Lung (tissue), 12 donors: ENCODE results near the gene SLFNL1. TPM values are rescaled to one million over a fixed set of nuclear protein-coding genes. Genes with fewer than 3 reads are reported as not detected.

Experiments used
- ATAC-seq: fragments of 200-7000 bp; cut with Tn5 transposase; one replicate; pipeline ENCODE4 v1.9.1; 2020; ENCODE audit warnings: moderate number of reproducible peaks; ENCODE audit not compliant: insufficient read depth, low FRiP score
- DNase-seq, 3 donors: peaks; one replicate each; pipeline ENCODE4 v3.0.0-alpha.2; 2013 to 2017
- H3K27ac ChIP-seq, 2 donors: one replicate each; pipeline ENCODE4 v1.5.1; 2013; ENCODE audit warnings: mild to moderate bottlenecking in 2 of 2, moderate library complexity in 2 of 2, control low read depth in 1 of 2, inconsistent platforms in 1 of 2, low read depth in 1 of 2, low read length in 1 of 2
- H3K27me3 ChIP-seq, 3 donors: one replicate each; pipeline ENCODE4 v1.5.1; 2013; ENCODE audit warnings: low read length in 2 of 3; ENCODE audit not compliant: control insufficient read depth in 3 of 3, insufficient read depth in 3 of 3
- H3K36me3 ChIP-seq, 4 donors: one replicate each; pipeline ENCODE4 v1.5.1; 2013; ENCODE audit warnings: low read length in 4 of 4, mild to moderate bottlenecking in 1 of 4, moderate library complexity in 1 of 4; ENCODE audit not compliant: control insufficient read depth in 4 of 4, insufficient read depth in 4 of 4
- H3K4me1 ChIP-seq, 5 donors: one replicate each; pipeline ENCODE4 v1.5.1; 2013; ENCODE audit warnings: low read length in 5 of 5, mild to moderate bottlenecking in 2 of 5, moderate library complexity in 1 of 5; ENCODE audit not compliant: control insufficient read depth in 5 of 5, insufficient read depth in 5 of 5
- H3K4me3 ChIP-seq: one replicate; pipeline ENCODE4 v1.5.1; 2013; ENCODE audit warnings: mild to moderate bottlenecking, control low read depth, moderate library complexity
- H3K9ac ChIP-seq, 2 donors: one replicate each; pipeline ENCODE4 v1.5.1; 2013; ENCODE audit warnings: low read length in 2 of 2, control low read depth in 1 of 2; ENCODE audit not compliant: insufficient read depth in 1 of 2
- H3K9me3 ChIP-seq, 4 donors: one replicate each; pipeline ENCODE4 v1.5.1; 2013; ENCODE audit warnings: low read length in 3 of 4, mild to moderate bottlenecking in 1 of 4, moderate library complexity in 1 of 4; ENCODE audit not compliant: control insufficient read depth in 4 of 4, insufficient read depth in 3 of 4
- WGBS, 2 donors: extraction: QIAGEN DNeasy Blood & Tissue Kit; methylation state at CpG; one replicate each; pipeline ENCODE4 v1.1.7; 2013; 5-methylcytosine and 5-hydroxymethylcytosine counted together
- polyA plus RNA-seq, 2 donors: library from polyadenylated mRNA; stranded (reverse); fragments of 200-250 nt; gene quantifications; one replicate each; pipeline ENCODE4 v1.2.1, GENCODE V29; 2013
- total RNA-seq, 2 donors: library from RNA; depleted of rRNA in 1 of 2; stranded (reverse); fragments of >200 nt in 1 of 2; gene quantifications; one replicate each; pipeline ENCODE4 v1.2.1, GENCODE V29; 2014 to 2021
- TF ChIP-seq, protein P1 (sequence below): IDR thresholded peaks from 2 replicates; pipeline ENCODE4 v1.5.1; 2012; ENCODE audit warnings: mild to moderate bottlenecking; ENCODE audit errors: control extremely low read depth, extremely low read depth
- donor health status: control.
- donor health status: control.
- donor health status: Bipolar disorder and iron deficiency.
- donor health status: healthy.
- donor health status: DM: yes; HTN: yes; CAD: no.

The SLFNL1 gene
- total and polyA plus RNA-seq, 4 donors = 0.94 to 9.2 (median 3.2) TPM

DNA sequence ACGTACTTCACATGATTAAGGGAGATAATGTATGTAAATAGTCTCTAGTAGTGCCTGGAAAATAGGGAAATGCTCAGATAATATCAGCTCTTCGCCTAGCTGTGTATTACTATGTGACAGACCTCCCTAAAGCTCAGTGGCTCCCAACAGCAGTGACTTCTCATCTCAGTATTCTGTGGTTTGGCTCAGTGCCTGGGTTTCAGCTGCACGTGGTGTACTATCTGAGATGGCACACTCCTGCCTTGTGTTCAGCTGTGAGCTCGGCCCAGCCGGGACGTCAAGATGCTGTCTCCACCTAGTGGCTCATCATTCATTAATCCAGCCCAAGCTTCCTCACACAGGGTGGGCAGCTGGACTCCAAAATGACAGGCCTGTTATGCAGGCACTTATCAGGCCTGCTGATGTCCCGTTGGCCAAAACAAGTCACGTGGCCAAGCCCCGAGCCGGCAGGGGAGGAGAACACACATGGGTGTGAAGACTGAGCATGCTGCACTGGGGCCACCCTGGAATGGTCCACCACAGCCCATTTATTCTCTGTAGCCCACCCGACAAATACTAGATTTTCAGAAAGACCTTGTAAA is 17.8 kb downstream of the SLFNL1 start:
- Histone ChIP-seq H3K4me1 (peaks cover 0 to 11% (median 6%) of the 10 kb centered on the region in 5 donors), H3K36me3 (peaks cover 0 to 35% (median 8%) of the 10 kb centered on the region in 4 donors), H3K9me3 (no peaks in the 10 kb centered on the region), H3K9ac (no peak overlapping the region), H3K27me3 (no peaks in the 10 kb centered on the region), H3K27ac (peak overlapping the region in 1 of 2 donors; percentile 17), H3K4me3 (no peak overlapping the region)
- WGBS, 2 donors = 21 to 33% methylated on average over 11 of the region's 11 CpGs
- peak; percentile 89 for ATAC-seq
- TF ChIP-seq, protein P1, sequence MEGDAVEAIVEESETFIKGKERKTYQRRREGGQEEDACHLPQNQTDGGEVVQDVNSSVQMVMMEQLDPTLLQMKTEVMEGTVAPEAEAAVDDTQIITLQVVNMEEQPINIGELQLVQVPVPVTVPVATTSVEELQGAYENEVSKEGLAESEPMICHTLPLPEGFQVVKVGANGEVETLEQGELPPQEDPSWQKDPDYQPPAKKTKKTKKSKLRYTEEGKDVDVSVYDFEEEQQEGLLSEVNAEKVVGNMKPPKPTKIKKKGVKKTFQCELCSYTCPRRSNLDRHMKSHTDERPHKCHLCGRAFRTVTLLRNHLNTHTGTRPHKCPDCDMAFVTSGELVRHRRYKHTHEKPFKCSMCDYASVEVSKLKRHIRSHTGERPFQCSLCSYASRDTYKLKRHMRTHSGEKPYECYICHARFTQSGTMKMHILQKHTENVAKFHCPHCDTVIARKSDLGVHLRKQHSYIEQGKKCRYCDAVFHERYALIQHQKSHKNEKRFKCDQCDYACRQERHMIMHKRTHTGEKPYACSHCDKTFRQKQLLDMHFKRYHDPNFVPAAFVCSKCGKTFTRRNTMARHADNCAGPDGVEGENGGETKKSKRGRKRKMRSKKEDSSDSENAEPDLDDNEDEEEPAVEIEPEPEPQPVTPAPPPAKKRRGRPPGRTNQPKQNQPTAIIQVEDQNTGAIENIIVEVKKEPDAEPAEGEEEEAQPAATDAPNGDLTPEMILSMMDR = peak; percentile 13
- peak; percentile 93 to 97 (median 96) for DNase-seq

DNA sequence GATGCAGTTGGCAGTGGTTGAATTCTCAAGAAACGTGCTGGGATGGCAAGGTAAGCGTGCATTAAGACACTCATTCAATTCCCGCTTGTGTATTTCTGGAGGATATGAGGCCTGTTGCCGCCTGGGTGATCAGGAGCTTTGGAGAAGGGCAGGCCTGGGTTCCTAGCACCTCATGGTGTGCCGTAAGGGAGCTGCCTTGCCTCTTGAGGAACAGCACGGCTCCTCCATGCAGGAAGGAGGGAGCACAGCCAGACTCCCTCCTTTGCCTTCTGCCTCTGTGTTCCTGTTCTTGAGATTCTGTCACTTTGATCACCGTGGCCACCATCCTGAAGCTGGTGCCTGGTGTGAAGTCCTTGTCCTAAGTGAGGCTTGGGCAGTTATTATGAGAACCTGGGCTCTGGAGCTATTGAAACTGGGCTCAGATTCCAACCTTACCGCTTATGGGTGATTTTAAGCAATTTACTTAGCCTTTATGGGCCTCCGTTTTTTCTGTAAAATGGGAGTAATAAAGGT is 18.3 kb downstream of the SLFNL1 start:
- TF ChIP-seq, protein P1 = no peak
- WGBS, 2 donors = 77 to 80% methylated on average over 9 of the region's 9 CpGs
- Histone ChIP-seq H3K36me3 (peaks cover 3 to 39% (median 11%) of the 10 kb centered on the region in 4 donors), H3K9me3 (no peaks in the 10 kb centered on the region), H3K4me1 (peaks cover 0 to 11% (median 6%) of the 10 kb centered on the region in 5 donors), H3K4me3 (no peak overlapping the region), H3K9ac (no peak overlapping the region), H3K27ac (peak overlapping the region; percentile 9 to 17), H3K27me3 (no peaks in the 10 kb centered on the region)
- DNase-seq (no peak), ATAC-seq (no peak)

DNA sequence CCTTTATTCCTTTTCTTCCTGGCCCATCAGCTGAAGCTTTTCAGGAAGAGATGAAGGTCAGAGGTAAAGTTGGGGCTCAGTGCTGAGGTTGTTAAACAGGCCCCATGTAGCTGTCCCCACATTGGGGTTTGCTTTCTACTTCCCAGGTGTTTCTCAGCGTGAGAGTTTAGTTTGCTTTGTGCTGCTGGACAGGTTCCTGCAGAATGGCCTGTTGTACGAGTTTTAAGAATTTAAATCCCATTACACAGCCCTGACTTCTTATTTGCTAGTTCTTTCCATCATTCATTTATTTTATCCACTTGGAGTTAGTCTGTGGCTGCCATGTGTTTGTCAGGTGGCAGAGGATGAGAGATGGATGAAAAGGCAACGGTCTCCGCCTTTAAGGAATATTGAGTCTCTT is 22.9 kb downstream of the SLFNL1 start:
- H3K4me1 ChIP-seq = peaks cover 0 to 8% (median 6%) of the 10 kb centered on the region in 5 donors
- DNase-seq (peak in 1 of 3 donors; percentile 50), ATAC-seq (no peak)
- no peaks in the 10 kb centered on the region for H3K27me3 ChIP-seq
- no peaks in the 10 kb centered on the region for H3K9me3 ChIP-seq
- TF ChIP-seq, protein P1 = no peak
- no peak overlapping the region for H3K27ac ChIP-seq
- no peak overlapping the region for H3K9ac ChIP-seq
- WGBS, 2 donors = 96% methylated on average over 4 of the region's 4 CpGs
- no peak overlapping the region for H3K4me3 ChIP-seq
- H3K36me3 ChIP-seq = peaks cover 18 to 33% (median 26%) of the 10 kb centered on the region in 4 donors
